Measurements from ENCODE around the gene KATNB1.
A peak's percentile ranks its signal among the peaks of the same experiment; 100 is the strongest.
"Not testable (repeated sequence)": the region's sequence is repeated elsewhere in the genome, so short reads cannot be mapped to it uniquely, and the experiment has no call there.

The KATNB1 gene

GRCh38 chr16:57775661-57776469, 40.3 kb downstream of the KATNB1 start:
- no peak for DNase-seq

- DNase-seq, result no peak
Measured at GRCh38 chr16:57778658-57779057, 43.1 kb downstream of the KATNB1 start.

GRCh38 chr16:57779836-57780235, 44.3 kb downstream of the KATNB1 start:
- DNase-seq, result not testable (repeated sequence)

GRCh38 chr16:57781349-57781740, 45.8 kb downstream of the KATNB1 start:
- DNase-seq, result no peak

GRCh38 chr16:57781741-57782606, 46.4 kb downstream of the KATNB1 start:
- no peak for DNase-seq

- DNase-seq, result not testable (repeated sequence)
Measured at GRCh38 chr16:57782607-57783055, 47.1 kb downstream of the KATNB1 start.

- DNase-seq, result no peak
Measured at GRCh38 chr16:57783116-57783515, 47.5 kb downstream of the KATNB1 start.

GRCh38 chr16:57783883-57784282, 48.3 kb downstream of the KATNB1 start:
- DNase-seq, result no peak

- no peak for DNase-seq
Measured at GRCh38 chr16:57784334-57784733, 48.8 kb downstream of the KATNB1 start.

- DNase-seq, result no peak
Measured at GRCh38 chr16:57785385-57785784, 49.8 kb downstream of the KATNB1 start.

GRCh38 chr16:57785924-57786323, 50.4 kb downstream of the KATNB1 start:
- DNase-seq, result no peak

GRCh38 chr16:57786632-57787518, 51.3 kb downstream of the KATNB1 start:
- no peak for DNase-seq

- DNase-seq, result no peak
Measured at GRCh38 chr16:57787519-57787905, 51.9 kb downstream of the KATNB1 start.

GRCh38 chr16:57788252-57788841, 52.8 kb downstream of the KATNB1 start:
- no peak for DNase-seq

- DNase-seq, result no peak
Measured at GRCh38 chr16:57788951-57789350, 53.4 kb downstream of the KATNB1 start.

GRCh38 chr16:57791195-57791892, 55.8 kb downstream of the KATNB1 start:
- no peak for DNase-seq

- no peak for DNase-seq
Measured at GRCh38 chr16:57791893-57792461, 56.4 kb downstream of the KATNB1 start.

GRCh38 chr16:57794849-57795430, 59.4 kb downstream of the KATNB1 start:
- DNase-seq, result no peak

- peak; percentile 21 for DNase-seq
Measured at GRCh38 chr16:57795431-57795878, 59.9 kb downstream of the KATNB1 start.

- not testable (repeated sequence) for DNase-seq
Measured at GRCh38 chr16:57796014-57796413, 60.4 kb downstream of the KATNB1 start.

GRCh38 chr16:57797216-57797525, 61.6 kb downstream of the KATNB1 start:
- DNase-seq, result no peak

Data from stimulated activated CD4-positive, alpha-beta T cell treated with anti-CD3 and anti-CD28 coated beads, Interleukin-4, amount 100 ng/mL, for 1 hour (primary cell).